ENCODE measurements around the gene TMEM184A. TPM values are rescaled to one million over a fixed set of nuclear protein-coding genes. Genes with fewer than 3 reads are reported as not detected.
"Not testable (repeated sequence)": the region's sequence is repeated elsewhere in the genome, so short reads cannot be mapped to it uniquely, and the experiment has no call there.

TMEM184A gene
- total and polyA plus RNA-seq, 4 donors = 0.06 to 6.1 (median 0.84) TPM; not detected in 1

GRCh38 chr7:1520539-1521234, 35.3 kb downstream of the TMEM184A start:
- Histone ChIP-seq H3K36me3 (ENCODE audit: control insufficient read depth in 1 of 2, insufficient read depth in 2 of 2, low read length in 1 of 2) (no peaks in the 10 kb centered on the region), H3K27ac (ENCODE audit: low read depth in 1 of 2, low read length in 2 of 2) (no peak overlapping the region), H3K4me3 (ENCODE audit: low read length in 2 of 2) (no peak overlapping the region), H3K9me3 (ENCODE audit: control insufficient read depth, low read length) (no peaks in the 10 kb centered on the region), H3K4me1 (ENCODE audit: control insufficient read depth in 1 of 2, insufficient read depth in 2 of 2, low read length in 2 of 2) (no peaks in the 10 kb centered on the region), H3K27me3 (ENCODE audit: control insufficient read depth in 1 of 2, insufficient read depth in 2 of 2, low read length in 1 of 2) (no peaks in the 10 kb centered on the region)
- whole genome bisulfite sequencing, 2 donors = 51 to 62% methylated on average over 27 of the region's 27 CpGs
- peak; percentile 24 for ATAC-seq (ENCODE audit: low FRiP score)
- DNase-seq = peak in 1 of 2 donors; percentile 48
- intact Hi-C loops (cut with DNase I) = no loop called here

- 92 to 96% methylated on average over 12 of the region's 12 CpGs for WGBS, 2 donors
- H3K9me3 ChIP-seq (ENCODE audit: control insufficient read depth, low read length); intact Hi-C loops (cut with DNase I); H3K4me1 ChIP-seq (ENCODE audit: control insufficient read depth in 1 of 2, insufficient read depth in 2 of 2, low read length in 2 of 2); H3K36me3 ChIP-seq (ENCODE audit: control insufficient read depth in 1 of 2, insufficient read depth in 2 of 2, low read length in 1 of 2); ATAC-seq (ENCODE audit: low FRiP score); H3K27me3 ChIP-seq (ENCODE audit: control insufficient read depth in 1 of 2, insufficient read depth in 2 of 2, low read length in 1 of 2); DNase-seq; H3K4me3 ChIP-seq (ENCODE audit: low read length in 2 of 2); H3K27ac ChIP-seq (ENCODE audit: low read depth in 1 of 2, low read length in 2 of 2): not testable (repeated sequence)
These were observed 36.6 kb downstream of the TMEM184A start for GRCh38 chr7:1519322-1519922.

- Histone ChIP-seq H3K4me1 (ENCODE audit: control insufficient read depth in 1 of 2, insufficient read depth in 2 of 2, low read length in 2 of 2) (no peaks in the 10 kb centered on the region), H3K27ac (ENCODE audit: low read depth in 1 of 2, low read length in 2 of 2) (no peak overlapping the region), H3K4me3 (ENCODE audit: low read length in 2 of 2) (no peak overlapping the region), H3K9me3 (ENCODE audit: control insufficient read depth, low read length) (no peaks in the 10 kb centered on the region), H3K36me3 (ENCODE audit: control insufficient read depth in 1 of 2, insufficient read depth in 2 of 2, low read length in 1 of 2) (no peaks in the 10 kb centered on the region), H3K27me3 (ENCODE audit: control insufficient read depth in 1 of 2, insufficient read depth in 2 of 2, low read length in 1 of 2) (no peaks in the 10 kb centered on the region)
- ATAC-seq (ENCODE audit: low FRiP score) (no peak), DNase-seq (peak in 1 of 2 donors; percentile 49)
- intact Hi-C loops (cut with DNase I) = no loop called here
- WGBS, 2 donors = 76 to 79% methylated on average over 18 of the region's 18 CpGs
These were observed 39.3 kb downstream of the TMEM184A start for GRCh38 chr7:1516586-1517251.

GRCh38 chr7:1515509-1515967, 40.5 kb downstream of the TMEM184A start:
- H3K4me1 ChIP-seq (ENCODE audit: control insufficient read depth in 1 of 2, insufficient read depth in 2 of 2, low read length in 2 of 2); H3K9me3 ChIP-seq (ENCODE audit: control insufficient read depth, low read length); H3K27ac ChIP-seq (ENCODE audit: low read depth in 1 of 2, low read length in 2 of 2); intact Hi-C loops (cut with DNase I); H3K4me3 ChIP-seq (ENCODE audit: low read length in 2 of 2); H3K27me3 ChIP-seq (ENCODE audit: control insufficient read depth in 1 of 2, insufficient read depth in 2 of 2, low read length in 1 of 2); DNase-seq; H3K36me3 ChIP-seq (ENCODE audit: control insufficient read depth in 1 of 2, insufficient read depth in 2 of 2, low read length in 1 of 2); ATAC-seq (ENCODE audit: low FRiP score): not testable (repeated sequence)
- 90 to 94% methylated on average over 15 to 17 of the region's 17 CpGs for WGBS, 2 donors

- 76% methylated on average over 4 of the region's 4 CpGs for WGBS, 2 donors
- Histone ChIP-seq H3K9me3 (ENCODE audit: control insufficient read depth, low read length) (no peaks in the 10 kb centered on the region), H3K4me1 (ENCODE audit: control insufficient read depth in 1 of 2, insufficient read depth in 2 of 2, low read length in 2 of 2) (no peaks in the 10 kb centered on the region), H3K4me3 (ENCODE audit: low read length in 2 of 2) (no peak overlapping the region), H3K27me3 (ENCODE audit: control insufficient read depth in 1 of 2, insufficient read depth in 2 of 2, low read length in 1 of 2) (no peaks in the 10 kb centered on the region), H3K36me3 (ENCODE audit: control insufficient read depth in 1 of 2, insufficient read depth in 2 of 2, low read length in 1 of 2) (no peaks in the 10 kb centered on the region), H3K27ac (ENCODE audit: low read depth in 1 of 2, low read length in 2 of 2) (no peak overlapping the region)
- ATAC-seq (ENCODE audit: low FRiP score) (no peak), DNase-seq (peak in 1 of 2 donors; percentile 44)
- intact Hi-C loops (cut with DNase I) = loop anchor here in 1 of 2 donors (5.0 kb wide), 1 partner anchor 57 kb away; the partner anchor contains the start of gene PSMG3
These were observed 41.0 kb downstream of the TMEM184A start for GRCh38 chr7:1514995-1515401.

GRCh38 chr7:1514407-1514806, 41.6 kb downstream of the TMEM184A start:
- H3K9me3 ChIP-seq (ENCODE audit: control insufficient read depth, low read length) = no peaks in the 10 kb centered on the region
- ATAC-seq (ENCODE audit: low FRiP score) = no peak
- H3K4me3 ChIP-seq (ENCODE audit: low read length in 2 of 2) = no peak overlapping the region
- WGBS, 2 donors = 93% methylated on average over 12 of the region's 12 CpGs
- H3K36me3 ChIP-seq (ENCODE audit: control insufficient read depth in 1 of 2, insufficient read depth in 2 of 2, low read length in 1 of 2) = no peaks in the 10 kb centered on the region
- no peak overlapping the region for H3K27ac ChIP-seq (ENCODE audit: low read depth in 1 of 2, low read length in 2 of 2)
- intact Hi-C loops (cut with DNase I) = loop anchor here in 1 of 2 donors (5.0 kb wide), 1 partner anchor 58 kb away; the partner anchor contains the start of gene PSMG3
- no peaks in the 10 kb centered on the region for H3K4me1 ChIP-seq (ENCODE audit: control insufficient read depth in 1 of 2, insufficient read depth in 2 of 2, low read length in 2 of 2)
- DNase-seq = no peak
- no peaks in the 10 kb centered on the region for H3K27me3 ChIP-seq (ENCODE audit: control insufficient read depth in 1 of 2, insufficient read depth in 2 of 2, low read length in 1 of 2)

- DNase-seq (peak; percentile 85 to 88), ATAC-seq (ENCODE audit: low FRiP score) (peak; percentile 73)
- H3K27me3 ChIP-seq (ENCODE audit: control insufficient read depth in 1 of 2, insufficient read depth in 2 of 2, low read length in 1 of 2) = no peaks in the 10 kb centered on the region
- WGBS, 2 donors = 6 to 11% methylated on average over 20 of the region's 20 CpGs
- H3K4me1 ChIP-seq (ENCODE audit: control insufficient read depth in 1 of 2, insufficient read depth in 2 of 2, low read length in 2 of 2) = no peaks in the 10 kb centered on the region
- peak overlapping the region; percentile 51 to 100 for H3K27ac ChIP-seq (ENCODE audit: low read depth in 1 of 2, low read length in 2 of 2)
- H3K36me3 ChIP-seq (ENCODE audit: control insufficient read depth in 1 of 2, insufficient read depth in 2 of 2, low read length in 1 of 2) = no peaks in the 10 kb centered on the region
- H3K4me3 ChIP-seq (ENCODE audit: low read length in 2 of 2) = no peak overlapping the region
- no peaks in the 10 kb centered on the region for H3K9me3 ChIP-seq (ENCODE audit: control insufficient read depth, low read length)
- intact Hi-C loops (cut with DNase I) = loop anchor here in 1 of 2 donors (5.0 kb wide), 1 partner anchor 59 kb away; the partner anchor contains the start of gene PSMG3
These were observed 42.3 kb downstream of the TMEM184A start for GRCh38 chr7:1513657-1514095.

- Histone ChIP-seq H3K27ac (ENCODE audit: low read depth in 1 of 2, low read length in 2 of 2) (peak overlapping the region; percentile 51 to 100), H3K27me3 (ENCODE audit: control insufficient read depth in 1 of 2, insufficient read depth in 2 of 2, low read length in 1 of 2) (no peaks in the 10 kb centered on the region)
- peak; percentile 93 for ATAC-seq (ENCODE audit: low FRiP score)
These were observed 43.0 kb downstream of the TMEM184A start for GRCh38 chr7:1512781-1513656.

More at GRCh38 chr7:1512781-1513656, 43.0 kb downstream of the TMEM184A start:
- Histone ChIP-seq H3K4me1 (ENCODE audit: control insufficient read depth in 1 of 2, insufficient read depth in 2 of 2, low read length in 2 of 2) (no peaks in the 10 kb centered on the region), H3K9me3 (ENCODE audit: control insufficient read depth, low read length) (no peaks in the 10 kb centered on the region), H3K4me3 (ENCODE audit: low read length in 2 of 2) (no peak overlapping the region), H3K36me3 (ENCODE audit: control insufficient read depth in 1 of 2, insufficient read depth in 2 of 2, low read length in 1 of 2) (no peaks in the 10 kb centered on the region)
- peak; percentile 95 for DNase-seq
- intact Hi-C loops (cut with DNase I) = loop anchor here in 1 of 2 donors (5.0 kb wide), 1 partner anchor 59 kb away; the partner anchor contains the start of gene PSMG3
- WGBS, 2 donors = 21 to 22% methylated on average over 34 to 35 of the region's 35 CpGs

Measured in aorta (tissue), 5 donors.